ENCODE data around the gene IFFO2. TPM values are rescaled to one million over a fixed set of nuclear protein-coding genes. Genes with fewer than 3 reads are reported as not detected.

The IFFO2 gene
- total and polyA plus RNA-seq, 4 donors: 0.88 to 7.4 (median 3.0) TPM

DNA sequence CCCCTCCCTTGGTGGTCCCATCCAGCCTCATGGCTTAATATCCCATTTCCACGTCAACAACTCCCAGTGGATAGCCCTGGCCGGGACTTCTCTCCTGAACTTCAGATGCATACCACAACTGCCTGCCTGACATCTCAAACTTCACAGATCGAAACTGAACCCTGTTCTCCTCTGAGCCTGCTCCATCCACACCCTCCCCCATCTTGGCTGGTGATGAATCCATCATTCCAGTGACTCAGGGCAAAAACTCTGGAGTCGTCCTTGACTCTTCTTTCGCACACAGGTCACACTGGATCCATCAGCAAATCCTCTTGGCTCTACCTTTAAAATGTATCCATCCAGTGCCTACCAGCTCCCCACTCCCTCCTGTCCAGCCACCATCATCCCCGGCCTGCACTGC is 100.9 kb downstream of the IFFO2 start:
- Histone ChIP-seq H3K9ac (ENCODE audit: low read depth in 1 of 2, low read length in 2 of 2) (no peak overlapping the region), H3K9me3 (ENCODE audit: control insufficient read depth in 4 of 4, low read length in 3 of 4) (no peaks in the 10 kb centered on the region), H3K4me3 (ENCODE audit: low read depth in 1 of 3, low read length in 3 of 3) (no peak overlapping the region), H3K36me3 (ENCODE audit: control insufficient read depth in 4 of 4, insufficient read depth in 3 of 4, low read depth in 1 of 4, low read length in 3 of 4) (no peaks in the 10 kb centered on the region), H3K27me3 (ENCODE audit: control insufficient read depth in 4 of 4, insufficient read depth in 4 of 4, low read length in 3 of 4) (peaks cover 0 to 3% (median 1%) of the 10 kb centered on the region in 4 donors), H3K4me1 (ENCODE audit: control insufficient read depth in 4 of 4, insufficient read depth in 4 of 4, low read length in 3 of 4) (no peaks in the 10 kb centered on the region), H3K27ac (ENCODE audit: low read depth in 1 of 2, low read length in 2 of 2) (no peak overlapping the region)
- DNase-seq (ENCODE audit: low spot score): no peak
- TF ChIP-seq, protein P1, sequence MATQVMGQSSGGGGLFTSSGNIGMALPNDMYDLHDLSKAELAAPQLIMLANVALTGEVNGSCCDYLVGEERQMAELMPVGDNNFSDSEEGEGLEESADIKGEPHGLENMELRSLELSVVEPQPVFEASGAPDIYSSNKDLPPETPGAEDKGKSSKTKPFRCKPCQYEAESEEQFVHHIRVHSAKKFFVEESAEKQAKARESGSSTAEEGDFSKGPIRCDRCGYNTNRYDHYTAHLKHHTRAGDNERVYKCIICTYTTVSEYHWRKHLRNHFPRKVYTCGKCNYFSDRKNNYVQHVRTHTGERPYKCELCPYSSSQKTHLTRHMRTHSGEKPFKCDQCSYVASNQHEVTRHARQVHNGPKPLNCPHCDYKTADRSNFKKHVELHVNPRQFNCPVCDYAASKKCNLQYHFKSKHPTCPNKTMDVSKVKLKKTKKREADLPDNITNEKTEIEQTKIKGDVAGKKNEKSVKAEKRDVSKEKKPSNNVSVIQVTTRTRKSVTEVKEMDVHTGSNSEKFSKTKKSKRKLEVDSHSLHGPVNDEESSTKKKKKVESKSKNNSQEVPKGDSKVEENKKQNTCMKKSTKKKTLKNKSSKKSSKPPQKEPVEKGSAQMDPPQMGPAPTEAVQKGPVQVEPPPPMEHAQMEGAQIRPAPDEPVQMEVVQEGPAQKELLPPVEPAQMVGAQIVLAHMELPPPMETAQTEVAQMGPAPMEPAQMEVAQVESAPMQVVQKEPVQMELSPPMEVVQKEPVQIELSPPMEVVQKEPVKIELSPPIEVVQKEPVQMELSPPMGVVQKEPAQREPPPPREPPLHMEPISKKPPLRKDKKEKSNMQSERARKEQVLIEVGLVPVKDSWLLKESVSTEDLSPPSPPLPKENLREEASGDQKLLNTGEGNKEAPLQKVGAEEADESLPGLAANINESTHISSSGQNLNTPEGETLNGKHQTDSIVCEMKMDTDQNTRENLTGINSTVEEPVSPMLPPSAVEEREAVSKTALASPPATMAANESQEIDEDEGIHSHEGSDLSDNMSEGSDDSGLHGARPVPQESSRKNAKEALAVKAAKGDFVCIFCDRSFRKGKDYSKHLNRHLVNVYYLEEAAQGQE (IDR thresholded peaks at IDR 0.05): no peak
- TF ChIP-seq RXRA (IDR thresholded peaks at IDR 0.05) (no peak), HNF4G (IDR thresholded peaks at IDR 0.05) (no peak), GABPA (IDR thresholded peaks at IDR 0.05 in 1 of 2, conservative IDR thresholded peaks at IDR 0.05 in 1 of 2) (no peak), SP1 (IDR thresholded peaks at IDR 0.05) (no peak), JUND (IDR thresholded peaks at IDR 0.05) (no peak), TAF1 (conservative IDR thresholded peaks at IDR 0.05) (no peak), FOXA1 (IDR thresholded peaks at IDR 0.05) (no peak), HNF4A (conservative IDR thresholded peaks at IDR 0.05) (no peak), NR2F2 (IDR thresholded peaks at IDR 0.05) (no peak)
- TF ChIP-seq, protein P2, sequence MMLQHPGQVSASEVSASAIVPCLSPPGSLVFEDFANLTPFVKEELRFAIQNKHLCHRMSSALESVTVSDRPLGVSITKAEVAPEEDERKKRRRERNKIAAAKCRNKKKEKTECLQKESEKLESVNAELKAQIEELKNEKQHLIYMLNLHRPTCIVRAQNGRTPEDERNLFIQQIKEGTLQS (IDR thresholded peaks at IDR 0.05): no peak
- TF ChIP-seq, protein P3, sequence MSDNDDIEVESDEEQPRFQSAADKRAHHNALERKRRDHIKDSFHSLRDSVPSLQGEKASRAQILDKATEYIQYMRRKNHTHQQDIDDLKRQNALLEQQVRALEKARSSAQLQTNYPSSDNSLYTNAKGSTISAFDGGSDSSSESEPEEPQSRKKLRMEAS (IDR thresholded peaks at IDR 0.05): no peak
- TF ChIP-seq, protein P4, sequence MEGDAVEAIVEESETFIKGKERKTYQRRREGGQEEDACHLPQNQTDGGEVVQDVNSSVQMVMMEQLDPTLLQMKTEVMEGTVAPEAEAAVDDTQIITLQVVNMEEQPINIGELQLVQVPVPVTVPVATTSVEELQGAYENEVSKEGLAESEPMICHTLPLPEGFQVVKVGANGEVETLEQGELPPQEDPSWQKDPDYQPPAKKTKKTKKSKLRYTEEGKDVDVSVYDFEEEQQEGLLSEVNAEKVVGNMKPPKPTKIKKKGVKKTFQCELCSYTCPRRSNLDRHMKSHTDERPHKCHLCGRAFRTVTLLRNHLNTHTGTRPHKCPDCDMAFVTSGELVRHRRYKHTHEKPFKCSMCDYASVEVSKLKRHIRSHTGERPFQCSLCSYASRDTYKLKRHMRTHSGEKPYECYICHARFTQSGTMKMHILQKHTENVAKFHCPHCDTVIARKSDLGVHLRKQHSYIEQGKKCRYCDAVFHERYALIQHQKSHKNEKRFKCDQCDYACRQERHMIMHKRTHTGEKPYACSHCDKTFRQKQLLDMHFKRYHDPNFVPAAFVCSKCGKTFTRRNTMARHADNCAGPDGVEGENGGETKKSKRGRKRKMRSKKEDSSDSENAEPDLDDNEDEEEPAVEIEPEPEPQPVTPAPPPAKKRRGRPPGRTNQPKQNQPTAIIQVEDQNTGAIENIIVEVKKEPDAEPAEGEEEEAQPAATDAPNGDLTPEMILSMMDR (IDR thresholded peaks at IDR 0.05; ENCODE audit: low read depth, low read length, missing input control): no peak
- TF ChIP-seq, protein P5, sequence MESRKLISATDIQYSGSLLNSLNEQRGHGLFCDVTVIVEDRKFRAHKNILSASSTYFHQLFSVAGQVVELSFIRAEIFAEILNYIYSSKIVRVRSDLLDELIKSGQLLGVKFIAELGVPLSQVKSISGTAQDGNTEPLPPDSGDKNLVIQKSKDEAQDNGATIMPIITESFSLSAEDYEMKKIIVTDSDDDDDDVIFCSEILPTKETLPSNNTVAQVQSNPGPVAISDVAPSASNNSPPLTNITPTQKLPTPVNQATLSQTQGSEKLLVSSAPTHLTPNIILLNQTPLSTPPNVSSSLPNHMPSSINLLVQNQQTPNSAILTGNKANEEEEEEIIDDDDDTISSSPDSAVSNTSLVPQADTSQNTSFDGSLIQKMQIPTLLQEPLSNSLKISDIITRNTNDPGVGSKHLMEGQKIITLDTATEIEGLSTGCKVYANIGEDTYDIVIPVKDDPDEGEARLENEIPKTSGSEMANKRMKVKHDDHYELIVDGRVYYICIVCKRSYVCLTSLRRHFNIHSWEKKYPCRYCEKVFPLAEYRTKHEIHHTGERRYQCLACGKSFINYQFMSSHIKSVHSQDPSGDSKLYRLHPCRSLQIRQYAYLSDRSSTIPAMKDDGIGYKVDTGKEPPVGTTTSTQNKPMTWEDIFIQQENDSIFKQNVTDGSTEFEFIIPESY (IDR thresholded peaks at IDR 0.05): no peak
- 74% methylated on average over 6 of the region's 6 CpGs for WGBS

DNA sequence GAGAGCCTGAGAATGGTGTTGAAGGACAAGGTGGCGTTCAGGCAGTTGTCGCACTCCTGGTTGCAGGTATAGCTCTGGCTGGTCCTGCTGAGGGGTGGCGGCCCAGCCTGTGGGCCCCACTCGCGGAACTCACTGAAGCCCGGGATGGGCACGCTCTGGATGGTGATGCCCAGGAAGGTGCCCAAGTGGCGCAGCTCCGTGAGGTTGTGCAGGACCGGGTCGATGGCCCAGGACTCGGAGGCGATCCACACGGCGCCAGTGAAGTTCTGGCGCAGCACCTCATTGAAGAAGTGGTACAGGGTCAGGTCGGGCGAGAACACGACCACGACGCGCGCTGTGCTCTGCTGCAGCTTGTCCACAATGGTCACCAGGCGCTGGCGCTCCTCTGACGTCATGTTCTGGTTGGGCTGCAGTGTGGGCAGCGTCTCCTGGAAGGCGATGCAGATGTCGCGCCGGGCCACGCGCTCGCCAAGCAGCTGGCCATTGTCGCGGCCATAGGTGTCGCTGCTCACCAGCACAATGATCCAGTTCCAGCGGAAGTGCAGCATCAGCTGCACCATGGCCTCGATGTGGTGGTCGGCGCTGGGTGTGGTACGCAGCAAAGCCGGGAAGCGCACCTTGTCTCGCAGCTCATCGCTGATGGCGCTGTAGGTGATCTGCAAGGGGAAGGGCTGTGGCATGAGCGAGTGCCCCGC is 102.0 kb downstream of the IFFO2 start:
- no peak for DNase-seq (ENCODE audit: low spot score)
- H3K36me3 ChIP-seq (ENCODE audit: control insufficient read depth in 4 of 4, insufficient read depth in 3 of 4, low read depth in 1 of 4, low read length in 3 of 4): no peaks in the 10 kb centered on the region
- no peak overlapping the region for H3K9ac ChIP-seq (ENCODE audit: low read depth in 1 of 2, low read length in 2 of 2)
- H3K4me1 ChIP-seq (ENCODE audit: control insufficient read depth in 4 of 4, insufficient read depth in 4 of 4, low read length in 3 of 4): no peaks in the 10 kb centered on the region
- no peak overlapping the region for H3K27ac ChIP-seq (ENCODE audit: low read depth in 1 of 2, low read length in 2 of 2)
- peaks cover 0 to 3% (median 1%) of the 10 kb centered on the region in 4 donors for H3K27me3 ChIP-seq (ENCODE audit: control insufficient read depth in 4 of 4, insufficient read depth in 4 of 4, low read length in 3 of 4)
- no peak overlapping the region for H3K4me3 ChIP-seq (ENCODE audit: low read depth in 1 of 3, low read length in 3 of 3)
- 87% methylated on average over 49 of the region's 49 CpGs for WGBS
- TF ChIP-seq EGR1 (IDR thresholded peaks at IDR 0.05; ENCODE audit: low read depth in 2 of 2) (no peak), TAF1 (conservative IDR thresholded peaks at IDR 0.05) (no peak), FOXA2 (IDR thresholded peaks at IDR 0.05) (no peak), YY1 (IDR thresholded peaks at IDR 0.05) (no peak), RXRA (IDR thresholded peaks at IDR 0.05) (no peak), RAD21 (IDR thresholded peaks at IDR 0.05) (no peak), SP1 (IDR thresholded peaks at IDR 0.05) (no peak)
- no peaks in the 10 kb centered on the region for H3K9me3 ChIP-seq (ENCODE audit: control insufficient read depth in 4 of 4, low read length in 3 of 4)

Measured in liver (tissue), 9 donors.